HG03108 (cell line): Measurements from ENCODE around the gene PNPLA6.
"Not testable (repeated sequence)": the region's sequence is repeated elsewhere in the genome, so short reads cannot be mapped to it uniquely, and the experiment has no call there.

Source experiments
- ATAC-seq: cut with Tn5 transposase; IDR thresholded peaks from one replicate; pipeline ENCODE4 v1.9.1; 2021; ENCODE audit warnings: moderate library complexity; ENCODE audit not compliant: unreplicated experiment

Gene PNPLA6

GRCh38 chr19:7529610-7530490 lies 5.7 kb upstream of the PNPLA6 start:
- ATAC-seq = no peak

- ATAC-seq = no peak
Observed at GRCh38 chr19:7533281-7533885, 2.1 kb upstream of the PNPLA6 start.

GRCh38 chr19:7533925-7534480 lies 1.5 kb upstream of the PNPLA6 start:
- peak; percentile 37 for ATAC-seq

- no peak for ATAC-seq
Observed at GRCh38 chr19:7534531-7535046, 928 bp upstream of the PNPLA6 start.

GRCh38 chr19:7535998-7536695 lies 630 bp downstream of the PNPLA6 start:
- no peak for ATAC-seq

- ATAC-seq = not testable (repeated sequence)
Observed at GRCh38 chr19:7538990-7539389, 3.5 kb downstream of the PNPLA6 start.

GRCh38 chr19:7539827-7540425 lies 4.4 kb downstream of the PNPLA6 start:
- ATAC-seq = no peak

- no peak for ATAC-seq
Observed at GRCh38 chr19:7540761-7541474, 5.4 kb downstream of the PNPLA6 start.

- no peak for ATAC-seq
Observed at GRCh38 chr19:7541475-7541824, 5.9 kb downstream of the PNPLA6 start.

- ATAC-seq = no peak
Observed at GRCh38 chr19:7541828-7542443, 6.4 kb downstream of the PNPLA6 start.

GRCh38 chr19:7542556-7543348 lies 7.2 kb downstream of the PNPLA6 start:
- no peak for ATAC-seq

GRCh38 chr19:7544626-7545025 lies 9.1 kb downstream of the PNPLA6 start:
- ATAC-seq = no peak

GRCh38 chr19:7545300-7545699 lies 9.8 kb downstream of the PNPLA6 start:
- no peak for ATAC-seq

- ATAC-seq = no peak
Observed at GRCh38 chr19:7545904-7546303, 10.4 kb downstream of the PNPLA6 start.

GRCh38 chr19:7547159-7547558 lies 11.6 kb downstream of the PNPLA6 start:
- ATAC-seq = no peak

GRCh38 chr19:7549429-7550148 lies 14.1 kb downstream of the PNPLA6 start:
- no peak for ATAC-seq

- ATAC-seq = no peak
Observed at GRCh38 chr19:7550169-7550770, 14.8 kb downstream of the PNPLA6 start.
